ENCODE results near the gene COPB2. TPM values are rescaled to one million over a fixed set of nuclear protein-coding genes. Genes with fewer than 3 reads are reported as not detected.

COPB2 gene
- total and polyA plus RNA-seq, 4 donors = 44.5 to 130 (median 88.1) TPM

GRCh38 chr3:139319428-139320402 is 69.7 kb downstream of the COPB2 start:
- intact Hi-C loops (cut with DNase I) = no loop called here
- Histone ChIP-seq H3K9me3 (ENCODE audit: control insufficient read depth, low read length) (no peaks in the 10 kb centered on the region), H3K4me1 (ENCODE audit: control insufficient read depth in 1 of 2, insufficient read depth in 2 of 2, low read length in 2 of 2) (no peaks in the 10 kb centered on the region), H3K27me3 (ENCODE audit: control insufficient read depth in 1 of 2, insufficient read depth in 2 of 2, low read length in 1 of 2) (no peaks in the 10 kb centered on the region), H3K4me3 (ENCODE audit: low read length in 2 of 2) (no peak overlapping the region), H3K36me3 (ENCODE audit: control insufficient read depth in 1 of 2, insufficient read depth in 2 of 2, low read length in 1 of 2) (no peaks in the 10 kb centered on the region), H3K27ac (ENCODE audit: low read depth in 1 of 2, low read length in 2 of 2) (no peak overlapping the region)
- WGBS, 2 donors = 60 to 62% methylated on average over 10 of the region's 10 CpGs
- no peak for ATAC-seq (ENCODE audit: low FRiP score)
- no peak for DNase-seq

- Histone ChIP-seq H3K36me3 (ENCODE audit: control insufficient read depth in 1 of 2, insufficient read depth in 2 of 2, low read length in 1 of 2) (no peaks in the 10 kb centered on the region), H3K27ac (ENCODE audit: low read depth in 1 of 2, low read length in 2 of 2) (no peak overlapping the region), H3K4me3 (ENCODE audit: low read length in 2 of 2) (no peak overlapping the region), H3K4me1 (ENCODE audit: control insufficient read depth in 1 of 2, insufficient read depth in 2 of 2, low read length in 2 of 2) (no peaks in the 10 kb centered on the region), H3K27me3 (ENCODE audit: control insufficient read depth in 1 of 2, insufficient read depth in 2 of 2, low read length in 1 of 2) (no peaks in the 10 kb centered on the region), H3K9me3 (ENCODE audit: control insufficient read depth, low read length) (no peaks in the 10 kb centered on the region)
- WGBS, 2 donors = 56 to 63% methylated on average over 6 of the region's 6 CpGs
- intact Hi-C loops (cut with DNase I) = no loop called here
- no peak for ATAC-seq (ENCODE audit: low FRiP score)
- no peak for DNase-seq
Measured at GRCh38 chr3:139318826-139319225, 70.6 kb downstream of the COPB2 start.

- Histone ChIP-seq H3K27me3 (ENCODE audit: control insufficient read depth in 1 of 2, insufficient read depth in 2 of 2, low read length in 1 of 2) (no peaks in the 10 kb centered on the region), H3K4me3 (ENCODE audit: low read length in 2 of 2) (no peak overlapping the region), H3K4me1 (ENCODE audit: control insufficient read depth in 1 of 2, insufficient read depth in 2 of 2, low read length in 2 of 2) (no peaks in the 10 kb centered on the region), H3K36me3 (ENCODE audit: control insufficient read depth in 1 of 2, insufficient read depth in 2 of 2, low read length in 1 of 2) (no peaks in the 10 kb centered on the region), H3K9me3 (ENCODE audit: control insufficient read depth, low read length) (no peaks in the 10 kb centered on the region), H3K27ac (ENCODE audit: low read depth in 1 of 2, low read length in 2 of 2) (no peak overlapping the region)
- intact Hi-C loops (cut with DNase I) = no loop called here
- no peak for DNase-seq
- ATAC-seq (ENCODE audit: low FRiP score) = no peak
- 32 to 36% methylated on average over 3 of the region's 3 CpGs for WGBS, 2 donors
Measured at GRCh38 chr3:139318431-139318816, 71.0 kb downstream of the COPB2 start.

- Histone ChIP-seq H3K27ac (ENCODE audit: low read depth in 1 of 2, low read length in 2 of 2) (no peak overlapping the region), H3K36me3 (ENCODE audit: control insufficient read depth in 1 of 2, insufficient read depth in 2 of 2, low read length in 1 of 2) (no peaks in the 10 kb centered on the region), H3K9me3 (ENCODE audit: control insufficient read depth, low read length) (no peaks in the 10 kb centered on the region), H3K4me3 (ENCODE audit: low read length in 2 of 2) (no peak overlapping the region), H3K27me3 (ENCODE audit: control insufficient read depth in 1 of 2, insufficient read depth in 2 of 2, low read length in 1 of 2) (no peaks in the 10 kb centered on the region), H3K4me1 (ENCODE audit: control insufficient read depth in 1 of 2, insufficient read depth in 2 of 2, low read length in 2 of 2) (no peaks in the 10 kb centered on the region)
- ATAC-seq (ENCODE audit: low FRiP score) = no peak
- 84 to 87% methylated on average over 8 of the region's 8 CpGs for WGBS, 2 donors
- no peak for DNase-seq
- intact Hi-C loops (cut with DNase I) = no loop called here
Measured at GRCh38 chr3:139317660-139318430, 71.6 kb downstream of the COPB2 start.

GRCh38 chr3:139317215-139317614 is 72.2 kb downstream of the COPB2 start:
- 54 to 66% methylated on average over 6 of the region's 6 CpGs for WGBS, 2 donors
- ATAC-seq (ENCODE audit: low FRiP score) (no peak), DNase-seq (no peak)
- no peaks in the 10 kb centered on the region for H3K36me3 ChIP-seq (ENCODE audit: control insufficient read depth in 1 of 2, insufficient read depth in 2 of 2, low read length in 1 of 2)
- no peak overlapping the region for H3K27ac ChIP-seq (ENCODE audit: low read depth in 1 of 2, low read length in 2 of 2)
- intact Hi-C loops (cut with DNase I) = no loop called here
- H3K9me3 ChIP-seq (ENCODE audit: control insufficient read depth, low read length) = no peaks in the 10 kb centered on the region
- H3K4me1 ChIP-seq (ENCODE audit: control insufficient read depth in 1 of 2, insufficient read depth in 2 of 2, low read length in 2 of 2) = no peaks in the 10 kb centered on the region
- H3K27me3 ChIP-seq (ENCODE audit: control insufficient read depth in 1 of 2, insufficient read depth in 2 of 2, low read length in 1 of 2) = no peaks in the 10 kb centered on the region
- no peak overlapping the region for H3K4me3 ChIP-seq (ENCODE audit: low read length in 2 of 2)

GRCh38 chr3:139313921-139314320 is 75.5 kb downstream of the COPB2 start:
- 77 to 81% methylated on average over 5 of the region's 5 CpGs for WGBS, 2 donors

GRCh38 chr3:139312959-139313358 is 76.5 kb downstream of the COPB2 start:
- intact Hi-C loops (cut with DNase I) = no loop called here
- no peaks in the 10 kb centered on the region for H3K9me3 ChIP-seq (ENCODE audit: control insufficient read depth, low read length)
- H3K27ac ChIP-seq (ENCODE audit: low read depth in 1 of 2, low read length in 2 of 2) = no peak overlapping the region
- no peaks in the 10 kb centered on the region for H3K4me1 ChIP-seq (ENCODE audit: control insufficient read depth in 1 of 2, insufficient read depth in 2 of 2, low read length in 2 of 2)
- no peak for ATAC-seq (ENCODE audit: low FRiP score)
- DNase-seq = no peak
- no peaks in the 10 kb centered on the region for H3K36me3 ChIP-seq (ENCODE audit: control insufficient read depth in 1 of 2, insufficient read depth in 2 of 2, low read length in 1 of 2)
- no peaks in the 10 kb centered on the region for H3K27me3 ChIP-seq (ENCODE audit: control insufficient read depth in 1 of 2, insufficient read depth in 2 of 2, low read length in 1 of 2)
- WGBS, 2 donors = 93 to 97% methylated on average over 2 of the region's 2 CpGs
- no peak overlapping the region for H3K4me3 ChIP-seq (ENCODE audit: low read length in 2 of 2)

More at GRCh38 chr3:139313921-139314320, 75.5 kb downstream of the COPB2 start:
- intact Hi-C loops (cut with DNase I) = no loop called here
- ATAC-seq (ENCODE audit: low FRiP score) (no peak), DNase-seq (no peak)
- H3K36me3 ChIP-seq (ENCODE audit: control insufficient read depth in 1 of 2, insufficient read depth in 2 of 2, low read length in 1 of 2) = no peaks in the 10 kb centered on the region
- no peak overlapping the region for H3K27ac ChIP-seq (ENCODE audit: low read depth in 1 of 2, low read length in 2 of 2)
- no peak overlapping the region for H3K4me3 ChIP-seq (ENCODE audit: low read length in 2 of 2)
- H3K9me3 ChIP-seq (ENCODE audit: control insufficient read depth, low read length) = no peaks in the 10 kb centered on the region
- no peaks in the 10 kb centered on the region for H3K27me3 ChIP-seq (ENCODE audit: control insufficient read depth in 1 of 2, insufficient read depth in 2 of 2, low read length in 1 of 2)
- H3K4me1 ChIP-seq (ENCODE audit: control insufficient read depth in 1 of 2, insufficient read depth in 2 of 2, low read length in 2 of 2) = no peaks in the 10 kb centered on the region

GRCh38 chr3:139312416-139312815 is 77.0 kb downstream of the COPB2 start:
- 91% methylated on average over 1 of the region's 1 CpG for WGBS, 2 donors
- H3K36me3 ChIP-seq (ENCODE audit: control insufficient read depth in 1 of 2, insufficient read depth in 2 of 2, low read length in 1 of 2) = no peaks in the 10 kb centered on the region
- intact Hi-C loops (cut with DNase I) = no loop called here
- ATAC-seq (ENCODE audit: low FRiP score) (no peak), DNase-seq (no peak)
- H3K27ac ChIP-seq (ENCODE audit: low read depth in 1 of 2, low read length in 2 of 2) = no peak overlapping the region
- no peaks in the 10 kb centered on the region for H3K4me1 ChIP-seq (ENCODE audit: control insufficient read depth in 1 of 2, insufficient read depth in 2 of 2, low read length in 2 of 2)
- no peak overlapping the region for H3K4me3 ChIP-seq (ENCODE audit: low read length in 2 of 2)
- no peaks in the 10 kb centered on the region for H3K9me3 ChIP-seq (ENCODE audit: control insufficient read depth, low read length)
- no peaks in the 10 kb centered on the region for H3K27me3 ChIP-seq (ENCODE audit: control insufficient read depth in 1 of 2, insufficient read depth in 2 of 2, low read length in 1 of 2)
